HG03108 (cell line): ENCODE results near the gene PPRC1.
"Not testable (repeated sequence)": the region's sequence is repeated elsewhere in the genome, so short reads cannot be mapped to it uniquely, and the experiment has no call there.

Experiments used
- ATAC-seq: cut with Tn5 transposase; IDR thresholded peaks from one replicate; pipeline ENCODE4 v1.9.1; 2021; ENCODE audit warnings: moderate library complexity; ENCODE audit not compliant: unreplicated experiment

PPRC1 gene

GRCh38 chr10:102188298-102188940 is 55.6 kb downstream of the PPRC1 start:
- ATAC-seq, result no peak

DNA sequence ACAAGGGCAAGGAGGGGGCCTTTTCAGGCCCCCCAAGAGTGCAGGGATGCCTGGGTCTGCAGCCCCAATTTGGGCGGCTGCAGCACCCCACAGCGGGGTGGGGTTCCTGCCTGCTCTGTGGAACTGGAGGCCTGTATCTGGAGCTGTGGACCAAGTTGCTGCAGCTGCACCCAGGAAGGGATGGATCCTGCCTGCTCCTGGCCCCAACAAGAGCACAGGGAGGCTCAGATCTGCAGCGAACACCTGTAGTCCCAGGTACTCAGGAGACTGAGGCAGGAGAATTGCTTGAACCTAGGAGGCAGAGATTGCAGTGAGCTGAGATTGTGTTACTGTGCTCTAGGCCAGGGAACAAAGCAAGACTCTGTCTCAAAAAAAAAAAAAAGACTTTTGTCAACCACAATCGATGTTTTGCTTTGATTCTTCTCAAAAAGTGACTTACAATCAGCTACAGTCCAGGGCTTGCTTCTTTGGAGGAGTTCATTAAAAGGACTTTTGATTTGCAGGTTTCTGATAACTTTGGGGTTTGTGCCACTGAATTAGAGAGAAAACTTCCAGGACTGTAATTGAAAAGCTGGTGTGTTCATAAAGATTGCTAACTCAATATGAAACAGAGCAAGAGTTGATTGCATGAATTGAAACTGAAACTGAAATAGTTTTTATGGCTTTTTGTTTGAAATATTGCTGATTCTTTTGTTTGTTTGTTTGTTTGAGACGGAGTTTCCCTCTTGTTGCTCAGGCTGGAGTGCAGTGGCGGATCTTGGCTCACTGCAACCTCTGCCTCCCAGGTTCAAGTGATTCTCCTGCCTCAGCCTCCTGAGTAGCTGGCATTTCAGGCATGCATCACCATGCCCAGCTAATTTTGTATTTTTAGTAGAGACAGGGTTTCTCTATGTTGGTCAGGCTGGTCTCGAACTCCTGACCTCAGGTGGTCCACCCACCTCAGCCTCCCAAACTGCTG is 56.4 kb downstream of the PPRC1 start:
- ATAC-seq, result not testable (repeated sequence)

- no peak for ATAC-seq
Observed at GRCh38 chr10:102191956-102192355, 59.1 kb downstream of the PPRC1 start.

- ATAC-seq, result no peak
Observed at GRCh38 chr10:102195296-102195870, 62.5 kb downstream of the PPRC1 start.

GRCh38 chr10:102196893-102197292 is 64.1 kb downstream of the PPRC1 start:
- ATAC-seq, result no peak

DNA sequence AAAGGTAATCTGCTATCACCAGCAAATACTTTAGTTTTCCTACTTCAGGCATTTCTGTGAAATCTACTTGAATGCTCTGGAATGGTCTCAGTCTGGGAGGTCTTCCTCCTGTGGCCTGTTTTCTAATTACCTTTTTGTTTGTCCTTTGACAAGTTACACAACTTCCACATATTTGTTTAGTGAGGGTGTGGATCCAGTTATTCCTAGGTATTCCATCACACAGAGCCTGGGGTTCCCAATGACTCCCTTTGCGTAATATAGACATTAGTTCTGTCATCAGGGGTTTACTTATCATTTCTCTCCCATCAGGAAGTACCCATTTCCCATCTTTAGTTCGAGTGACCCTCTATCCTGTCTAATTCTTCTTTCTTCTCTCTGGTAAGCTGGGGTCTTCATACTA is 65.2 kb downstream of the PPRC1 start:
- ATAC-seq, result no peak
